HepG2 (cell line): ENCODE measurements around the gene VGF. TPM values are rescaled to one million over a fixed set of nuclear protein-coding genes. Genes with fewer than 3 reads are reported as not detected.
A peak's percentile ranks its signal among the peaks of the same experiment; 100 is the strongest.

Experiments
- CHCHD3 ChIP-seq: sonication (generic); formaldehyde crosslinking; IDR thresholded peaks from 2 replicates; pipeline ENCODE4 v1.8.0; 2022; ENCODE audit warnings: mild to moderate bottlenecking, missing genetic modification reagents, moderate library complexity
- FOXP1 ChIP-seq, 2 experiments: fragments of 450-650 bp in 1 of 2; IDR thresholded peaks; 2 replicates each; pipeline ENCODE4 v1.6.1; 2017 to 2018; ENCODE audit warnings: antibody characterized with exemption in 1 of 2
- GRHL1 ChIP-seq: sonication (generic); formaldehyde crosslinking; conservative IDR thresholded peaks from 2 replicates; pipeline ENCODE4 v1.8.0; 2022; ENCODE audit warnings: missing genetic modification reagents
- MEIS2 ChIP-seq: sonication (generic); formaldehyde crosslinking; IDR thresholded peaks from 2 replicates; pipeline ENCODE4 v1.9.0; 2021; ENCODE audit warnings: mild to moderate bottlenecking, missing genetic modification reagents
- MXI1 ChIP-seq: IDR thresholded peaks from 3 replicates; pipeline ENCODE4 v1.6.1; 2012; ENCODE audit warnings: low read depth, low read length, inconsistent platforms, borderline replicate concordance
- RAD21 ChIP-seq: fragments of 450-650 bp; formaldehyde crosslinking; IDR thresholded peaks from 2 replicates; pipeline ENCODE4 v1.5.0; 2020; ENCODE audit warnings: mild to moderate bottlenecking
- REST ChIP-seq, 2 experiments: IDR thresholded peaks; 2 replicates each; pipeline ENCODE4 v1.6.1; 2011 to 2012; ENCODE audit warnings: low read length in 2 of 2, borderline replicate concordance in 1 of 2, low read depth in 1 of 2, mild to moderate bottlenecking in 1 of 2, moderate library complexity in 1 of 2
- RXRB ChIP-seq: IDR thresholded peaks from 2 replicates; pipeline ENCODE4 v1.6.1; 2016; ENCODE audit warnings: borderline replicate concordance, missing genetic modification reagents, missing compliant biosample characterization
- STAT6 ChIP-seq: sonication (generic); formaldehyde crosslinking; IDR thresholded peaks from 2 replicates; pipeline ENCODE4 v1.4.0; 2020; ENCODE audit warnings: missing genetic modification reagents, mild to moderate bottlenecking, borderline replicate concordance
- TBX3 ChIP-seq: fragments of 450-650 bp; IDR thresholded peaks from 2 replicates; pipeline ENCODE4 v1.6.1; 2017; ENCODE audit warnings: antibody characterized with exemption, mild to moderate bottlenecking, inconsistent platforms, borderline replicate concordance
- ZBTB26 ChIP-seq: IDR thresholded peaks from 2 replicates; pipeline ENCODE4 v1.6.1; 2016; ENCODE audit warnings: missing compliant biosample characterization, missing genetic modification reagents, borderline replicate concordance
- ZFP36L1 ChIP-seq: sonication (generic); formaldehyde crosslinking; IDR thresholded peaks from 2 replicates; pipeline ENCODE4 v1.8.0; 2022; ENCODE audit warnings: mild to moderate bottlenecking, missing genetic modification reagents, moderate library complexity
- ZFP91 ChIP-seq: sonication (generic); formaldehyde crosslinking; IDR thresholded peaks from 2 replicates; pipeline ENCODE4 v1.9.0; 2022; ENCODE audit warnings: missing genetic modification reagents, mild to moderate bottlenecking, borderline replicate concordance
- ZNF263 ChIP-seq: sonication (generic); formaldehyde crosslinking; IDR thresholded peaks from 2 replicates; pipeline ENCODE4 v1.4.0; 2020; ENCODE audit warnings: missing genetic modification reagents
- ZNF552 ChIP-seq: sonication (generic); formaldehyde crosslinking; IDR thresholded peaks from 2 replicates; pipeline ENCODE4 v1.9.0; 2022; ENCODE audit warnings: missing genetic modification reagents, mild to moderate bottlenecking, borderline replicate concordance
- ZNF567 ChIP-seq: sonication (generic); formaldehyde crosslinking; IDR thresholded peaks from 2 replicates; pipeline ENCODE4 v1.8.1; 2023; ENCODE audit warnings: mild to moderate bottlenecking, missing genetic modification reagents, borderline replicate concordance
- polyA plus RNA-seq, 8 experiments: library from polyadenylated mRNA; depleted of rRNA in 3 of 8; stranded (reverse) in 7 of 8; unstranded in 1 of 8; fragments of >200 nt; fragmentation: Illumina TruSeq in 4 of 8; extraction: Trizol in 4 of 8; gene quantifications; 2 replicates each; pipeline versions ENCODE4 v1.2.1 to v1.2.3, GENCODE V29; 2011 to 2016; ENCODE audit warnings: low read depth in 4 of 8, missing spikeins in 1 of 8, mixed read lengths in 1 of 8; ENCODE audit not compliant: insufficient read depth in 1 of 8
- total RNA-seq, 5 experiments: library from RNA; depleted of rRNA; stranded (reverse); fragments of >200 nt; fragmentation: Illumina TruSeq; extraction: Trizol; gene quantifications; 2 replicates each; pipeline ENCODE4 v1.2.3, GENCODE V29; 2016; ENCODE audit warnings: low read depth in 1 of 5

VGF gene
- total and polyA plus RNA-seq, 2 of the 13 experiments (the other 11 are each of a cell fraction or from before 2014, with no cell fraction given), result 0.12 to 0.46 TPM

- TF ChIP-seq ZNF263, result no peak; the same call in 1 of the 2 replicates
- TF ChIP-seq ZFP91 (CRISPR knock-in tag), result peak; percentile 17; the same call in 1 of the 2 replicates
- peak; percentile 60; the same call in 1 of the 3 replicates for TF ChIP-seq MXI1
- TF ChIP-seq REST (IDR thresholded peaks at IDR 0.05; ENCODE audit: borderline replicate concordance in 1 of 2, low read depth in 1 of 2, low read length in 2 of 2), result peak in 1 of 2 experiments; percentile 24; a peak in 1 of 4 replicates
- peak; percentile 35; the same call in 1 of the 2 replicates for TF ChIP-seq ZNF567
- TF ChIP-seq GRHL1, result no peak
- peak; percentile 43; the same call in 1 of the 2 replicates for TF ChIP-seq FOXP1 (IDR thresholded peaks at IDR 0.05)
- peak; percentile 65 for TF ChIP-seq FOXP1 (CRISPR knock-in tag; IDR thresholded peaks at IDR 0.05)
- peak; percentile 89 for TF ChIP-seq RXRB
- TF ChIP-seq MEIS2 (CRISPR knock-in tag), result peak; percentile 95
- peak; percentile 23; the same call in 1 of the 2 replicates for TF ChIP-seq ZBTB26 (CRISPR knock-in tag)
- no peak for TF ChIP-seq ZNF552 (CRISPR knock-in tag)
- no peak for TF ChIP-seq CHCHD3
- peak; percentile 23; the same call in 1 of the 2 replicates for TF ChIP-seq ZFP36L1 (CRISPR knock-in tag)
- TF ChIP-seq RAD21 (CRISPR knock-in tag), result 0 out of 2 replicates have a peak, but pooled peaks have one; percentile 20
- 0 out of 2 replicates have a peak, but pooled peaks have one; percentile 38 for TF ChIP-seq STAT6 (CRISPR knock-in tag)
- peak; percentile 82; the same call in 1 of the 2 replicates for TF ChIP-seq TBX3
Measured at GRCh38 chr7:101200862-101201599, 35.7 kb upstream of the VGF start, which contains the start of gene MOGAT3 (continued).
